GM19455 (cell line): Measurements from ENCODE around the gene PHACTR1.

Experiments used
- ATAC-seq: cut with Tn5 transposase; IDR thresholded peaks from one replicate; pipeline ENCODE4 v1.9.1; 2021; ENCODE audit not compliant: unreplicated experiment

Gene PHACTR1

DNA sequence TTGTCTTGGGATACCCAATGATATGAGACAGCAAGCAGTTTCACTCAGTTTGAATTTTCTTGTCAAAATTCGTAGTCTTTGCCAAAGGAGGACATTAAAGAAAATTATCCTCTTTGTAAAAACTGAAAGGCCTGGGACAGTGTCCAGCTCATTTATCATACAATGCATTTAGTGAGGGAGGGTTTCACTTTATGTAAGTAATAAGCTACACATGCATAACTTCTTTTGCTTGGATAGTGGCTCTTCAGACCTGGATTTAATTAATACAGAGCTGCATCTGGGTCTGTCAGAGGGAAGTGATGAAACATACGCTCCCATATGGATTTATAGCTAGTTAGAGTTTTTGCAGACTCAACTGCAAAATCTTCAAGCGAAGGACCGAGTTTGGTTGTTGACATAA is 175.6 kb downstream of the PHACTR1 start:
- ATAC-seq = no peak

DNA sequence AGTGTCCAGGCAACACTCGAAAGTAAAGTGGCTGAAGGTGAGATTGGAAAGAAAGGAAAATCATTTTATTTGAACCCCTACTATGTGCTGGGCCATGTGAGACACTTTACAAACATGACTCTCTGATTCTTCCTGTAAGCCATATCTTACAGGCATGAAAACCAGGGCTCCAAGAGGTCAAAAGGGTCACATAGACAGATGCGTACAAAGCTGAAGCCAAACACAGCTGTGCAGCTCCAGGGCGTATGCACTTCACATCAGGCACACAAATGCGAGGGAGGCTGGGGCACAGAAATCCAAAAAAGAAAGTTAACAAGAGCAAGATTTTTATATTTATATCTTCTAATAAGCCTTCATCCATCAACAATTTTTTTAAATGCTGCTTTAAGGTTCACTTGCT is 176.5 kb downstream of the PHACTR1 start:
- ATAC-seq = no peak

DNA sequence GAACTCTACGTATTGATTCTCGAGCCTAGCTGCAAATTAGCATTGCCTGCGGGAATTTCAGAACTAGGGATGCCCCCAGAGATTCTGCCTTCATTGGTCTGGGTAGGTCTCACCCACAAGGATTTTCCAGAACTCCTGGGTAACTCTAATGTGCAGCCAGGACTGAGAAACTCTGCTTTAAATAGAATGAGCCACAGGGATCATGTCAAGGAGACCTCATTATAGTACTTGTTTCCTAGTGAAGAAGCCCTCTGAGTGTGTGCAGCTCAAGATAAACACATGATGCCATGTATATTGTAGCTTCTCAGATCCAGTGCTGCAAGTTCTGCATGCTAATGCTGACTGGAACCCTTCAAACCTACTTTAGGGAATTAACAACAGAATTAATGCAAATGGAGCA is 179.2 kb downstream of the PHACTR1 start:
- no peak for ATAC-seq

DNA sequence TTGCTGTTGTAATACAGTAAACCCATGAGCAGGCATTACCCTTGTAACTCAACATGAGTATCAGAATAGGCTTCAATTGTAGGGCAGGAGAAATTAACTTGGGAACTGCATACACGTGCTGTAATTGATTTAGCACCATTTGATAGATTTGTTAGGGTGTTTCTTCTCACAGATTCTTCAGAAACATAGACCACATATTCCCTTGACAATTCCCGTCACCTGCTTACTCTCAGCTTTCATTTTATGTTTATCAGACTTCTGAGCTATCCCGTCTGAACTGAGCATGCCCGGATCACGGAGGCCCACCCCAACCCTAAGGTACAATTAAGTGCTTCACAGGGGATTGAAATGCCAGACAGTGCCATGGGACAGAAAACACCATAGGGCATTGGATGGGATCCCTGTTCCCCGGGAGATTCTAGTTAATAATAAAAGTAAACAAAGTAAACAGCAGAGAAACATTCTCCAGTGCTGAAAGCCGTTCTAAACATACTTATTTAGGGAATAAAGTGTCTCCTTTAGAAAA is 179.7 kb downstream of the PHACTR1 start:
- ATAC-seq = no peak

DNA sequence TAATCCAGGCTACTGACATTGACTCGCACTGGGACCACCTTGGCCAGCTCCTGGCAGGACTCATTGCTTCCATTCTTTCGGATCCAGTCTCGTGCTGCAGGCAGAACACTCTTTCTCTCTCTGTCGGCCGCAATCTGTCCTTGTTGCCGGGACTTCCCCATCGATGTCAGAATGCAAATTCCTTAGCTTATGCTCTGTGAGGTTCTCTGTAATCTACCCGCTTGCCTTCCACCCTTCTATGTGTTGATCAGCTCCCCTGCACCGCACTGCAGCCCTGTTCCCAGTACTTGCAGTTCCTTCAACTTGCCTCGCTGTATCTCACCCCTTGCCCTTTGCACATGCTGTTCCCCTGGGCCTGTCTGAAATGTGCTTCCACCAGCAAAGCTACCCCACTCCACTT is 182.0 kb downstream of the PHACTR1 start:
- ATAC-seq = no peak

DNA sequence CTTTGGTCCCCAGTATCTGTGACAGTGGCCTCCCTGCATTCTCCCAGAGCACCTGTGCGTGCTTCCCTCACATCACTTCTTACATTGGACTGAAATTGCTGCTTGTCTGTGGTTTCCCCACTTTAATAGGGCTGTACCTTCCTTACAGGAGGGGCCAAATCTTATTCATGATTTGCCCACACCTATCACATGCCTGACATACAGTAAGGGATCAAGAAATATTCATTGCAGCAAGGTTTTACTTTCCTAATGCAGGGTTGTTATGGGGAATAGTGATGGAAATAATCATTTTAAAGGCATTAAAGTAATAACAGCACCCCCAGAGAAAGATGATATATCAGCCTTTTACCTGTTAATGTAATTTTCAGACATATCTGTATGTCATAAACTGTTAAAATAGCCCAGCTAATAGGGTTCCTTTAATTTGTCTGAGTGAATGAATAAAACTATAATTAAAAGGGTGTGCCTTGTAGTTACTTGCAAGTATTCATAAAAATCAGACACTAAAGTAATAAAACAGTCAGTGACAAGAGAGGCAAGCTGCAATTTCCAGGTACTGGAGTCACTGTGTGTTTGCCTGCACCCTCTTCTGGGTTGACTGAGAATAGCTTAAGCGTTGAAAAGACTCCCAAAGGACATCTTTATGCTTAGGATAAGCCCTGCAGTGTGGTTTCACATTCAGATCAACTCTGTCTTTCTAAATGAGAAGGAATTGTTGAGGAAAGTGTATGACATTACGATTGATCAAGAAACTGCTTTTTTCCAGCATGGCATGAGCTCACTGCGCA is 182.7 kb downstream of the PHACTR1 start:
- no peak for ATAC-seq

DNA sequence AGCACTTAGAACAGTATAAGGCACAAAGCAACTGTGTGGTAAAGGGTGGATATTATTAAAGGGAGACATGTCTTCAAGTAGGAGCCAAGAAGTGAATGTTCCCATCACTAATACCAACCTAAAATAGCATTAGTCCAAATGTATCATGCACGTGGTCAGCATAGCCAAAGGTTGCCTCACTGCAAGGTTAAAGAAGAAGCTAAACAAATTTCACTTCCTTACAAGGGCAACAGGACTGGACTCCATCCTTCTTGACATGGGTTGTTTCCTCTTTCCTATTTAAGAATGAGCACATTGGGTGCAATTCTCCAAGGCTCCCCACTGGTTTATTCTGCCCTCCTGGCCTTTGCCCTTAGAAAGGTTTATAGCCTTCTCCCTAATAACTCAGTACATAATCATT is 186.7 kb downstream of the PHACTR1 start:
- no peak for ATAC-seq

DNA sequence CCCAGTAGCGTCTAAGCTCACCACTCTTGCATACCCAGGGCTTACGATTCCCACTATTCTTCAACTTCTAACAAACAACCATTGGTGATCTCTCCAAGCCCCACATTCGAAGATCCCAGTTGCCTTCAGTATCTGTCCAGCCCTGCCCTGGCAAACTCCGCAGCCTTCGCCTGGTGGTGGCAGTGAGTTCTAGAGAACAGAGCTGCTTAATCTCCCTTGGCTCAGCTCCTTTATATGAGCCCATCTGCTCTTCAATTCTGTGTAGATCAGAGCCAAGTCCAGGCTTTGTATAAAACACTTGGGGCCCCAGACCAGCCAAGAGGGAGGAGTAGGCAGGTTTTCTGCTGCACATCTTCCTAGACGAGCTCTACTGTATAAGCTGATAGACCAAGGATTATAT is 193.3 kb downstream of the PHACTR1 start:
- ATAC-seq = no peak

DNA sequence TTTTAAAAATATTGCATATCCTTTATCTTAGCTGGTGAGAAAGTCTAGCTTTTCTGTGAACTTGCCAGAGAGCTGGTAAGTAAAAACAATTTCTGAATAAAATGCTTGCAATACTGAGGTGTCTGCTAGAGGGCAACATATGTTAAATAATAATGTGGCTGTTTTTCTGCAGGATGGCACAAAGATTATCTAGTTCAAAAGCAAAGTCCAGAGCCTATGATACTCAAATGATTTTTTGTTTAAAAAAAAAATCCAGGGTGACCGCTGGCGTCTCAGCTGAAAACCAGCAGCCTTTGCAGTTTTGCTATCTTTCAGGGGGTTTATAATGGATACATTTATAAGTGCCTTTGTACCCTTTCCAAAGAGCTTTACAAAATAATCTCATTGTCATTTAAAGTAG is 194.9 kb downstream of the PHACTR1 start:
- no peak for ATAC-seq

DNA sequence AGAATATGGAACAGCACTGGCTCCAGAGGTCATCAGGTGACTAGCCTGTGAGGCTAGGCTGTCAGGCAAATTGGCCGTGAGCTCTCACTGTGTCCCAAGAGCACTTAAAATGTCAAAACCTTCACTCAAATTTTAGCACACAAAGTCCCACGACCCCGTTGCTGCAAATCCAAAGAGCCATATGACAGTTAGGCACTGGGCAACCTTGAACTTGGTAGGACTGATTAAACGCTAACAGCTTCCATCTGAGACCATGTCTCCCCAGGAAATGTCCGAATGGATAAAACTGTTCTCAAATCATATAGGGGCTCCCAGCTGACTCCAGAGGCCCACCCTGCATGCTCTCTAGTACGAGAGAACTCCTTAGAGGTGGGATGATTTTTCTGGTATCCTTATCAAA is 196.6 kb downstream of the PHACTR1 start:
- no peak for ATAC-seq

DNA sequence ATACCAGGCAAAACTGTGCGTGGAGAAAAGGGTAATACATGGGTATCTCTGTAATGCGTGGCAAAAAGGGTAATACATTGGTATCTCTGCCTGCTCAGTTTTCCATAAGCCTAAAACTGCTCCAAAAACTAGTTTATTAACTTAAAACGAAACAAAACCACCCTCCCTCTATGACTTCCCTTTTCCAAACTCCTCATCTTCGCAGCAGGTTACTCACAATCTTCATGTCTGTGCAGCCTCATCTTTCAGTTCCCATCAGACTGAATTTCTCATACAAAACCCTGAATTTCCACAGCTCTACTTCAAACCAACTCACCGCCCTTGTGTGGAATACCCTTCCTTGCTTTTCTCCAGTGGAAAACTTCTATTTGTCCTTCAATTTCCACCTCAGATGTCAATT is 199.4 kb downstream of the PHACTR1 start:
- no peak for ATAC-seq

DNA sequence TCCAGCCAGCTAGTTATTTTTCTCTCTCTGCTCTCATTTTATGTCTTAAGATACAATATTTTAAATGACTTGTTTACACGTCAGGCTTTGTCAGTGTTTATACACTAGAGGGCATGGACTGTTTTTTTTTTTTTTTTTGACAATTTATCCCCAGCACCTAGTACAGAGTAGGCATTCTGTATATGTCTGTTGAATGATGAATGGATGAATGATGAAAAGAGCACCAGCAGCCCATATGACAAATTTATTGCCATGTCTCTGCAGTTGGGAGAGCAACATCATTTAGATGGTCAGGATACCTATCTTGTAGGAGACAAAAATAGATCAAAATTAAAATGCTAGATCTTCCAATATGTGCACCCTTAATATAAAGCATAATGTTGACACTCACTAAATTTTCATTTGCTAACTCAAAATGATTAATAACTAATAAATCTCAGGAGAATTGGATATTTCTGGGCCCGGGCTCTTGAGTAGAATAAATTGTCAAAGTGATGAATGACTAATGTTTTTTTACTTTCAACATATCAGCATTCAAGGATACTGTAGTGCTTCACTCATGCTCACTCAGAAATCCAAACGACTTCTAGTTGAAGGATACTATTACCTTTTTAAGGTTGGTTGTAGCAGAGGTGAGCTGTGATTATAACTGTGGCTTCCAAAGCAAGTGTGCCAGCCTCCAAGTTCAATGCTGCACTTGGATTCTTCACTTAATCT is 200.0 kb downstream of the PHACTR1 start:
- ATAC-seq = no peak

DNA sequence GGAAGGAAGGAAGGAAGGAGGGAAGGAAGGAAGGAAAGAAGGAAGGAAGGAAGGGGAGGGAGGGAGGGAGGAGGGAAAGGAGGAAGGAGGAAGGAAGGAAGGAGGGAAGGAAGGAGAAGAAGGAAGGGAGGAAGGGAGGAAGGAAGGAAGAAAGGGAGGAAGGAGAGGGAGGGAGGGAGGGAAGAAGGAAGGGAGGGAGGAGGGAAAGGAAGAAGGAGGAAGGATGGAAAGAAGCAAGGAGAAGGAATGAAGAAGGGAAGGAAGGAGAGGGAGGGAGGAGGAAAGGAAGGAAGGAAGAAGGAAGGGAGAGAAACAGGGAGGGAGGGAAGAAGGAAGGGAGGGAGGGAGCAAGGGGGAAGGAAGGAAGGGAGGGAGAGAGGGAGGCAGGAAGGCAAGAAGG is 204.9 kb downstream of the PHACTR1 start:
- ATAC-seq = no peak

DNA sequence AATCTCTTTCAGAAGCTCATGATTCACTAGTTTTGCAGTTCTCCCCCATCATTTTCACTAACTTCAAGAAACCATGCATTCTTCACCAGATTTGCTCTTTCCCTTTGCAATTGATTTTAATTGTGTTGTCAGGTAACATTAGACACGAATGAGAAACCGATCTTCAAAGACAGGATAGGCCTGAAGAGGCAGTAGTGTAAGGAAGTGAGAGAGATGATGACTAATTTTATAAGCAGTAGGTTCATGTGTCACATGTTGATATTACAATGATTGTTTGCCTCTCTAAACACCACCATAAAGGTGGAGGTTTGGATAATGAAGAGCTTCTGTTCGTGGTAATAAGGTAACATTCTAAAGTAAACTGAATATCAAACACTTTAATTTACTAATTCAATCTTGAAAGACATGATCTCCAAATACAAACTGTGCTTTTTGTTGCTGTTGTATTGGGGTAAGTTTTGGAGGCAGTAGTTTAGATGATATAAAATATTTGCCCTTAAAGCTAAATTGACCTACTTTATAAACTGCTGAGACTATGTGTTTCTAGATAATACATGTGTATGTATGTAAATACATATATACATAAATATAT is 207.2 kb downstream of the PHACTR1 start:
- ATAC-seq = no peak

DNA sequence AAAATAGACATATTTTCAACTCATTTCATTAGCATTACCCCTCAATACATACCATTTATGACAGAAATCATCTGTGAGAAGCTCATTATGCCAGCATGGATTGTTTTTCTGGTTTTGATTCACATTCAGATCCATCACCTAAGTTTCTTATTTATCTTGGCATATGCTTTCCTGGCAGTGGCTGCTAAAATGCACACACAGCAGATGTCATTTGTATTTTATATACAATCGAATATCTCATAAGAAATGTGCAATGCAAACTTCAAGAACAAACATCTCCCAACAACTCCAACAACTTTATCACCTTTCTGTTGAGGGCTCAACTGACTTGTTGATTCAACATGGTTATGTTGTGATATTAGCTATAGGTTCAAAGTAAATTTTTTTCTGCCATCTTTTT is 208.3 kb downstream of the PHACTR1 start:
- no peak for ATAC-seq

DNA sequence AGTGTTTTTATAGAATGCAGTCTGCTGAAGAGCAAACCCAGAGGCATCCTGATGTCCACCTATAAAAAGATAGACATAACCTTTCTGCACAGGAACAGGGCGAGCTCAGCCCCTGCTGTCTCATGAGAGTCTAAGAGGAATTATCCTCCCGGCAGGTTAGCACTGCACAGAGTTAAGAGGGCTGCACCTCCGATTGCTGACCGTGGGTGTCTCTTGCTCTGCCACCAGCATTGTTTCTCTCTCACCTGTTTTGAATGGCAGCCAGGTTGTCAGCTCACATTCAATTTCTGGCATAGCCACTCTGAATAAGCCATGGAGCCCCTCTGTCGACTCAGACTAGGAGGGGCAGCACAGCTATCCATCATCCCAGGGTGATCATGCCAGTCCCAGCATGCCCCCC is 211.2 kb downstream of the PHACTR1 start:
- no peak for ATAC-seq

DNA sequence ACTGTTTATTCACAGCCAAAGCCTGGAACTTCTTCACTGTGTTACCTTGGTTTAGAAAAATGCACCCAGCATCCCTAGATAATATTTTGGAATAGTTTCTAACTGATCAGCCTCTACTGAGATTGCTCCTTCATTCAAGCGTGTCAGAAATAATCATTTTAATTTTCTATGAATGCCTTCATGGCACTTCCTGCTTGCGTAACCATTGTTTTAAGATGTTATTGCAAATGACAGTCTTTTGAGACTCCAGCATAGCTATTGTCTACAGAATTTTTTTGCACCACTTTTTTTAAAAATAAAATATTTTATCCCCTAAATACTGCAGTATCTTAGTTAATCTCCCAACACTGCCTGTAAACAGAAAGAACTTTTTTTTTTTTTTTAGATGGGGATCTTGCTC is 213.1 kb downstream of the PHACTR1 start:
- ATAC-seq = no peak

DNA sequence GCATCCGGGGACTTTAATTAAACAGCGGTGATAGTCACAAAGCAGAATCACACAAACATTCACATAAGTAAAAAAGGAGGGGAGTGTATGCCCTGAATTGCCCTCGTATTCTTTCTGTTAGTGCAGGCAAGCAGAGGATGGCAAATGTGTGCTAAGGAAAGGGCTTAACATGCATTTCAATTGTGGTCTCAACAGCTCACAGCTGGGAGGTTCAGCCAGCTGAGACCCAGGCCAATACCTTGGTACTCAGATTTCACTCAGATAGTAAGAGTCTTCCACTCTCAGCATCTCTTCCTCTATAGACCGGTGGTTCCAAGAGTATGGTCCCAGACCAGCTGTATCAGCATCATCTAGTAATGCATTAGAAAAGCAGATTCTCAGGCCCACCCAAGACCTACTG is 215.1 kb downstream of the PHACTR1 start:
- ATAC-seq = no peak

DNA sequence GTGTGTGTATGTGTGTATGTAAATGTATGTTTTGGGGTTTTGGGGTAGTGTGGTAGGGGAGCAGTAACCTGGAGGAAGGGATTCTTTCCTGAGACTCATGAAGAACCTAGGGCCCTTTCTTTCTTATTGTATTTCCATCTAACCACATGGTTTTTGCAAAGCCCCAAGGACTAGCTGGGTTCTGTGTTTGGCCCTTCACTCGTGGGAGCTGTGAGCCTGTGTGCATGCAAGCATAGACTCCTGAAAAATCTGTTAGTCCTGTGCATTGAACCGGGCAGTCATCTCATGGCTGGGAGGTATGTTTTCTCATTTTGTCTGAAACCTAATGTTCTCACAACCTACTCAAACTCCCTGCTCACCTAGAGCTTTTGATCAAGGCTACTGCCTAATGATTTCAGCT is 219.1 kb downstream of the PHACTR1 start:
- ATAC-seq = no peak

DNA sequence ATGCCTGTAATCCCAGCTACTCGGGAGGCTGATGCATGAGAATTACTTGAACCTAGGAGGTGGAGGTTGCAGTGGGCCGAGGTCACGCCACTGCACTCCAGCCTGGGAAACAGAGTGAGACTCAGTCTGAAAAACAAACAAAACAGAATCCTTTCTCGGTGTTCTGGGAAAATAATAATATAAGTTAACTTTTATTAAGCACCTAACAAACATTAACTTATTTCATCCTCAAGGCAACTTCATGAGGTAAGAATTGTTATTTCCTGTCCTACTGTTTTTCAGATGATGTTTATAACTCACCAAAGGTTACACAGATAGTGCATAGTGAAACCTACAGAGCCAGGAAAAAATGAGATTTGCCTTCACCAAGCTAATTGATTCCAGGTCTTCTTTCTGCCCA is 221.4 kb downstream of the PHACTR1 start:
- no peak for ATAC-seq

DNA sequence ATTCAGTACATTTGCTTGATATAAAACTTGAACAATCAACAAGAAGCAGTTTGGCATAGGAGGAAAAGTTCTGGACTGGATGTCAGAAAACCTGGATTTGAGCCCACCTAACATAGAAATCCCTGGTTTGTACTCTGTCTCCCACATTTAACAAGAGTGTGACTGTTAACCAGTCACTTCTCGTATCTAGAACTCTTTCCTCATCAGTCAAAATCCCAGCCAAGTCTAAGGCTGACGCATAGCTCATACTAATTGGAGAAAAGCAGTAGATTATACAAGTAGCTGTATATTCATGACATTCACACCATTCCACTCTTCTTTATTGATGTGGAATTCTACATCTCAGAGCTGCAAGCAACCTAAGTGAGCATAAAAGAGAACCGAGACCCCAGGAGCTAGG is 222.7 kb downstream of the PHACTR1 start:
- no peak for ATAC-seq

DNA sequence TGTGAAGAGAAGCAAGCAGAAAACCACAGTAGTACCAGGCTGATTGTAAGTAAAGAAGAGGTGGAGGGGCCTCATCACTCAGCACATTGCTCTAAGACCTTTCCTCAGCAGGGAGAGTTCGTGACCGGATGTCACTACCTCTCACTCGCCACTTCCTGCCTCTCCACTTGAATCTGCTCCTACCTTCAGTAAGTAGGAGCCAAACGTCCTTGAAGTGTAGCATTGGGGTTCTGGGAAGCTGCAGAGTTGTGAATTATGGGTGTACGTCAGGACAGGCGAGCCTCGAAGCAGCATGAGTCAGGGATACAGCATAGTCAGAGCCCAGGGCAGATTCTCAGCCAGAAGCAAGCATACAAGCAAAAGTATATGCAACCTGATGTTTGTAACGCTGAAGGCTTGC is 224.9 kb downstream of the PHACTR1 start:
- no peak for ATAC-seq
